ENCODE measurements around the gene ETS1. TPM values are rescaled to one million over a fixed set of nuclear protein-coding genes. Genes with fewer than 3 reads are reported as not detected.

Gene ETS1
- total RNA-seq, 3 donors from 2014 or later (not counting 1 experiment from before 2014, with no cell fraction given): 532 to 684 (median 589) TPM

GRCh38 chr11:128618603-128619002 is 31.2 kb upstream of the ETS1 start:
- intact Hi-C loops (cut with micrococcal nuclease): no loop called here
- TF ChIP-seq, protein P1, sequence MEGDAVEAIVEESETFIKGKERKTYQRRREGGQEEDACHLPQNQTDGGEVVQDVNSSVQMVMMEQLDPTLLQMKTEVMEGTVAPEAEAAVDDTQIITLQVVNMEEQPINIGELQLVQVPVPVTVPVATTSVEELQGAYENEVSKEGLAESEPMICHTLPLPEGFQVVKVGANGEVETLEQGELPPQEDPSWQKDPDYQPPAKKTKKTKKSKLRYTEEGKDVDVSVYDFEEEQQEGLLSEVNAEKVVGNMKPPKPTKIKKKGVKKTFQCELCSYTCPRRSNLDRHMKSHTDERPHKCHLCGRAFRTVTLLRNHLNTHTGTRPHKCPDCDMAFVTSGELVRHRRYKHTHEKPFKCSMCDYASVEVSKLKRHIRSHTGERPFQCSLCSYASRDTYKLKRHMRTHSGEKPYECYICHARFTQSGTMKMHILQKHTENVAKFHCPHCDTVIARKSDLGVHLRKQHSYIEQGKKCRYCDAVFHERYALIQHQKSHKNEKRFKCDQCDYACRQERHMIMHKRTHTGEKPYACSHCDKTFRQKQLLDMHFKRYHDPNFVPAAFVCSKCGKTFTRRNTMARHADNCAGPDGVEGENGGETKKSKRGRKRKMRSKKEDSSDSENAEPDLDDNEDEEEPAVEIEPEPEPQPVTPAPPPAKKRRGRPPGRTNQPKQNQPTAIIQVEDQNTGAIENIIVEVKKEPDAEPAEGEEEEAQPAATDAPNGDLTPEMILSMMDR (IDR thresholded peaks at IDR 0.05): no peak
- H3K27me3 ChIP-seq (ENCODE audit: control insufficient read depth, insufficient read depth, low read length): no peaks in the 10 kb centered on the region
- H3K9me3 ChIP-seq (ENCODE audit: control insufficient read depth, insufficient read depth, low read length): no peaks in the 10 kb centered on the region
- ATAC-seq: no peak
- H3K4me1 ChIP-seq (ENCODE audit: control insufficient read depth, insufficient read depth, low read length): peaks cover 29% of the 10 kb centered on the region
- peak overlapping the region; percentile 41 to 66 for H3K27ac Mint-ChIP-seq
- peaks cover 34 to 37% of the 10 kb centered on the region in 2 donors for H3K4me1 Mint-ChIP-seq
- H3K27me3 Mint-ChIP-seq (ENCODE audit: low read depth in 2 of 2): no peaks in the 10 kb centered on the region
- H3K36me3 ChIP-seq (ENCODE audit: control insufficient read depth, insufficient read depth, low read length): no peaks in the 10 kb centered on the region
- H3K9me3 Mint-ChIP-seq: no peaks in the 10 kb centered on the region
- no peak overlapping the region for H3K4me3 Mint-ChIP-seq
- WGBS (ENCODE audit: insufficient coverage): 63% methylated on average over 7 of the region's 7 CpGs
- H3K27ac ChIP-seq (ENCODE audit: low read length): no peak overlapping the region
- DNase-seq: no peak
- H3K4me3 ChIP-seq (ENCODE audit: low read length): no peak overlapping the region
- no peaks in the 10 kb centered on the region for H3K36me3 Mint-ChIP-seq

- no peak overlapping the region for H3K4me3 ChIP-seq (ENCODE audit: low read length)
- H3K27ac Mint-ChIP-seq: no peak overlapping the region
- H3K36me3 Mint-ChIP-seq: no peaks in the 10 kb centered on the region
- no peak overlapping the region for H3K4me3 Mint-ChIP-seq
- peaks cover 32 to 40% of the 10 kb centered on the region in 2 donors for H3K4me1 Mint-ChIP-seq
- TF ChIP-seq, protein P1 (IDR thresholded peaks at IDR 0.05): no peak
- intact Hi-C loops (cut with micrococcal nuclease): no loop called here
- no peak overlapping the region for H3K27ac ChIP-seq (ENCODE audit: low read length)
- ATAC-seq: no peak
- no peaks in the 10 kb centered on the region for H3K9me3 ChIP-seq (ENCODE audit: control insufficient read depth, insufficient read depth, low read length)
- H3K4me1 ChIP-seq (ENCODE audit: control insufficient read depth, insufficient read depth, low read length): peaks cover 38% of the 10 kb centered on the region
- H3K9me3 Mint-ChIP-seq: no peaks in the 10 kb centered on the region
- no peak for DNase-seq
- H3K27me3 Mint-ChIP-seq (ENCODE audit: low read depth in 2 of 2): no peaks in the 10 kb centered on the region
- no peaks in the 10 kb centered on the region for H3K27me3 ChIP-seq (ENCODE audit: control insufficient read depth, insufficient read depth, low read length)
- no peaks in the 10 kb centered on the region for H3K36me3 ChIP-seq (ENCODE audit: control insufficient read depth, insufficient read depth, low read length)
- 96% methylated on average over 6 of the region's 7 CpGs for WGBS (ENCODE audit: insufficient coverage)
Observed at GRCh38 chr11:128616161-128616560, 28.8 kb upstream of the ETS1 start.

DNA sequence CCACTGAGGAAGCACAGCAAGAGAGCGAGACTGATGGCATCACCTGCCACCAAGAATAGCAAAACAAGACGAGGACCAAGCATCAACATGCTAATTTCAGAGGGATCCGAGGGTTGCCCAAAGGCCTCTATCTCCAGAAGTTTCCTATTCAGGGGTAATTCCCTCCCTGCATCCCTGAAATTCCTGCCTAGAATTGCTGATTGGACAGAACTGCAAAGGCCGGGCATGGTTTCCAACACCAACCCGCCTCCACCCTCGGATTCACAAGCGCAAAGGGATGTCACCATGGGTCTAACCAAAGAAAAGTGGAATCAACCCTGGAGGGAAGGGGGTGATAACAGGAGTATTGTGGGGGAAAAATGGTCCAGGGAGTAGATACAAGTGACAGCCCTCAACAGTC is 28.3 kb upstream of the ETS1 start:
- Histone ChIP-seq H3K27ac (ENCODE audit: low read length) (no peak overlapping the region), H3K36me3 (ENCODE audit: control insufficient read depth, insufficient read depth, low read length) (no peaks in the 10 kb centered on the region), H3K4me3 (ENCODE audit: low read length) (no peak overlapping the region), H3K9me3 (ENCODE audit: control insufficient read depth, insufficient read depth, low read length) (no peaks in the 10 kb centered on the region), H3K4me1 (ENCODE audit: control insufficient read depth, insufficient read depth, low read length) (peaks cover 43% of the 10 kb centered on the region), H3K27me3 (ENCODE audit: control insufficient read depth, insufficient read depth, low read length) (no peaks in the 10 kb centered on the region)
- intact Hi-C loops (cut with micrococcal nuclease): no loop called here
- Mint-ChIP-seq H3K4me3 (no peak overlapping the region), H3K9me3 (no peaks in the 10 kb centered on the region), H3K36me3 (no peaks in the 10 kb centered on the region), H3K27me3 (ENCODE audit: low read depth in 2 of 2) (no peaks in the 10 kb centered on the region), H3K27ac (peak overlapping the region in 1 of 2 donors; percentile 34), H3K4me1 (peaks cover 35 to 44% of the 10 kb centered on the region in 2 donors)
- TF ChIP-seq, protein P1 (IDR thresholded peaks at IDR 0.05): no peak
- no peak for ATAC-seq
- no peak for DNase-seq
- 94% methylated on average over 7 of the region's 7 CpGs for WGBS (ENCODE audit: insufficient coverage)

DNA sequence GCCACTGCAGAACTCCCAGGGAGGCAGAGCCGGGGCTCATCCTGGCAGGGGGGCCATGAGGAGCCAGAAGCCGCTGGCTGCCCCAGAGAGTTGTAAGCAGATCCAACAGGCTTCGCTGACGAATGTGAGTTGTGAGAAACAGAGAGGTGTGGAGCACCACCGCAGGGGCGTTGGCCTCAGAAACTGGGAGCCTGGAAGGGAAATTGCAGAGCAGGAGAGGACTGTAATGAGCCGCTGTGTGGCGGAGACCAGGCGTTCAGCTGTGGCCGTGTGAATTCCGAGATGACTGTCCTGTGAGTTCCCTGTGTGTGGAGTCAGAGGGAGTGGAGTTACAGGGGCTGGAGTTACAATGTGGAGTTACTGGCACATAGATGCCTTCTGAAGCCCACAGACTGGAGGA is 27.7 kb upstream of the ETS1 start:
- ATAC-seq (no peak), DNase-seq (no peak)
- no peaks in the 10 kb centered on the region for H3K9me3 Mint-ChIP-seq
- Histone ChIP-seq H3K4me3 (ENCODE audit: low read length) (no peak overlapping the region), H3K36me3 (ENCODE audit: control insufficient read depth, insufficient read depth, low read length) (no peaks in the 10 kb centered on the region), H3K27me3 (ENCODE audit: control insufficient read depth, insufficient read depth, low read length) (no peaks in the 10 kb centered on the region), H3K27ac (ENCODE audit: low read length) (no peak overlapping the region), H3K9me3 (ENCODE audit: control insufficient read depth, insufficient read depth, low read length) (no peaks in the 10 kb centered on the region), H3K4me1 (ENCODE audit: control insufficient read depth, insufficient read depth, low read length) (peaks cover 42% of the 10 kb centered on the region)
- 96% methylated on average over 11 of the region's 11 CpGs for WGBS (ENCODE audit: insufficient coverage)
- TF ChIP-seq, protein P1 (IDR thresholded peaks at IDR 0.05): no peak
- peaks cover 35 to 42% of the 10 kb centered on the region in 2 donors for H3K4me1 Mint-ChIP-seq
- peak overlapping the region in 1 of 2 donors; percentile 34 for H3K27ac Mint-ChIP-seq
- H3K4me3 Mint-ChIP-seq: no peak overlapping the region
- intact Hi-C loops (cut with micrococcal nuclease): no loop called here
- no peaks in the 10 kb centered on the region for H3K36me3 Mint-ChIP-seq
- no peaks in the 10 kb centered on the region for H3K27me3 Mint-ChIP-seq (ENCODE audit: low read depth in 2 of 2)
